Activated CD4-positive, alpha-beta T cell treated with anti-CD3 and anti-CD28 coated beads, Interleukin-2, amount 50 U/mL, for 16 hours (primary cell): ENCODE results near the gene NOS1AP.
"Not testable (repeated sequence)": the region's sequence is repeated elsewhere in the genome, so short reads cannot be mapped to it uniquely, and the experiment has no call there.

Source experiments
- DNase-seq: peaks from one replicate; pipeline ENCODE4 v3.0.0-alpha.2; 2020

Gene NOS1AP

DNA sequence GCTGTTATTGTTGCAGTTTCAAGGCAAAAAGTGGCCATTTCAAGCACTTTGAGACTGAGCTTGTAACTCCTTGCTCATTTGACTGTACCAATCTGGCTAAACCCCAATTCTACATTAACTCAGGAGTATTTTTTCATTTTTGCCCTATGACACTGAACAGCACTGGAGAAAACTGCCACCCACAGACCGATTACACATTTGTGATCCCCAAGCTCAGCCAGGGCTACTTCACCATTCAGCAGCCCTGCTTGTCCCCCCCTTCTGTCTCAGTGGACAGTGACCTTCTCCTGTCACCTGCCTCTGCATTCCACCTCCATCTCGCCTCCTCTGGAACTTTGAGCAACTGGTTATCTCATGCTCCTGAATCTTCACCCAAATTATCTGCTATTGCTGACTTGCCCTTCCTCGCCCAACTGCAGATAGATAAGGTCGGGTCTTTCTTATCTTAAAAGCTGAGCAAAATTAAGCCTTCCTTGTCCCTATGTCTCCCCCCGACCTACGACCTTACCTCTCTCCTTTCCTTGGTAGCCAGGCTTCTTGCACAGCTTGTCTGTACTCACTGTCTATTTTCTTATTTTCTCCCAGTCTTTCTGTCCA is 281.9 kb downstream of the NOS1AP start:
- no peak for DNase-seq

DNA sequence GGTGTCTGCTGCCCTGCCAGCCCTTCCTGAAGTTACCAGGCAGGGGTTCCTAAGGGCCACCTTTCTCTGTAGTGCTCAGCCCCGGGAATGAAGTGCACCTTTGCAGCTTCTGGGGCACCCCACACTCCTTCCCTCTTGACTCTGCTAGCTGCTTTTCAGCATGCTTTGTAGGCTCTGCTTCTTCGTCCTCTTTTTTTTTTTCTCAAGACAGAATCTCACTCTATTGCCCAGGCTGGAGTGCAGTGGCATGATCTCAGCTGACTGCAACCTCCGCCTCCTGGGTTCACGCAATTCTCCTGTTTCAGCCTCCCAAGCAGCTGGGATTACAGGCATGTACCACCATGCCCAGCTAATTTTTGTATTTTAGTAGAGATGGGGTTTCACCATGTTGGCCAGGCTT is 282.4 kb downstream of the NOS1AP start:
- not testable (repeated sequence) for DNase-seq

DNA sequence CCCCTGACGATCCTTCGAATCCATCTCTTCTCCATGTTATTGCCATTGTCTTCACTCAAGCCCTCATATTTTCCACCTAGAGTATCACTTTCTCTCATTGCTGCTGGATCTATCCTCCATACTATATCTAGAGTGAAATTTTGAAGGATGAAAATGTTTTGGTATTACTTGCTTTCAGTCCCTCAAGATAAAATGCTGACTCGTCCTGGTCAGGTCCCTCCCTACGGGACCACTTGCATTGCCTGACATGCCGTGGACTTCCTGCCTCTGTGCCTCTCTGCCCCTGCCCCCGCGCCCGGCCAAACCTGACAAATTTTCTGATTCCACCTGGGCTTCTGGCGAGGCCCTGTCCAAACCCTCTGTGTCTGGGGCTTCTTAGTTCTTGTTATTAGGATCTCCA is 283.6 kb downstream of the NOS1AP start:
- no peak for DNase-seq

DNA sequence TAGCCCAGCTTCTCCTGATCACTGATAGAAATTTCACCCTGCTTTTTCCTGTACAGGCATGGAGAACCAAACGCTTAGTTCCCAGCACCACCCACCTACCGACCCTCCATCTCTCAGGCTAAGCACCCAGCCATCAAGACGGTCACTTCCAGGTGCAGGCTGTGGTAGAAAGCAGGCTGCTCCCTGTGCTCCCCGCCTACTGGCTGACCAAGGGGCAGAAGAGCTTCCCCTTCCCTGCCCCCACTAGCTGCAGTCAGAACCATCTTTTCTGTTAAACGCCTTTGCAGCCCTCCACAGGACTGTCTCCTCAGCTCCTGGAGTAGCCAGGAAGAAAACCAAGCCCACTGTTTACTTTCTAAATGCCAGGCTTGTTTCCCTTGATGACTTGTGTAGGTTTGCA is 284.2 kb downstream of the NOS1AP start:
- no peak for DNase-seq

DNA sequence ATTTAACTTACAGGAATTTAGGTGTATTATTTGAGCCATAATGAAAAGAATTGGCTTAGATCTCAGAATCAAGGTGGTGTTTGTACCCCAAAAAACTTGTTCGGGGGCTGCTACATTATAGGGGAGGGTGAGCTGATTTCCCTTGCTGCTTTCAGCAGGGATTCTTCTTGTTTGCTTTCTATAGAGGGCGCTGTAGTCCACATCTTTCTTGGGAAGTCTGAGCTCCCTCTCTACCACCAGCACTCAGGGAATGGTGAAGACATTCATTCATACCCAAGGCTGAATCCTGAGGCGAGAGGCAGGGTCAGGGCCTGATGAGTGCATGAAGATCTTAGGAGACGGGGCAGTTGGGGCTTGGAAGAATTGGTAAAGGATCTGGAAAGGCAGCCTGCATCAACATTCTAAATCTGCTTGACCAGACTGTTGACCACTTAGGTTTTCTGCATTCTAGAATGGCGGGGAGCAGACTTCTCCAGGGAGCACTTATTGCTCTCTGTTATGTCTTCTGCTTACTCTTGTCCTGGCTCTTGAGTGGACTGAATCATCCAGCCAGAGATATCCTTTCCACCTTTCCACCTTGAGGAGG is 288.3 kb downstream of the NOS1AP start:
- peak; percentile 10 for DNase-seq

DNA sequence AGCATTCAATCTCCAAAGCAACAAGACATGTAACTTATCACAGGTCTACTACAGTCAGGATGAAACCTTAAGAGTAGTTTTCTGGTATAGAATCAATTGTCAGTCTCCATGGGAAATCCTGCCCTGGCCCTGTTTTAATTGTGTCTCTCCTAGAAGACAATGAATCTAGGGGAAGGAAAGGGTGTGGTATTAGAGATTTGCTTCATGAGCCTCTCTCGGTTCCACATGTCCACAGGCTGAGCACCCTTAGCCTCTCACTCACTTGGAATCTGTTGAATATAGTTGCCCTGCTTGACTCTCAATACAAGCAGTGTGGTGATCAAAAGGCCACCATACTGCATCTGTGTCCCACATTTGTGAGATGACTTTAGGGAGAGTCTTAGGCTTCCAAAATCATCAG is 289.4 kb downstream of the NOS1AP start:
- DNase-seq, result no peak

DNA sequence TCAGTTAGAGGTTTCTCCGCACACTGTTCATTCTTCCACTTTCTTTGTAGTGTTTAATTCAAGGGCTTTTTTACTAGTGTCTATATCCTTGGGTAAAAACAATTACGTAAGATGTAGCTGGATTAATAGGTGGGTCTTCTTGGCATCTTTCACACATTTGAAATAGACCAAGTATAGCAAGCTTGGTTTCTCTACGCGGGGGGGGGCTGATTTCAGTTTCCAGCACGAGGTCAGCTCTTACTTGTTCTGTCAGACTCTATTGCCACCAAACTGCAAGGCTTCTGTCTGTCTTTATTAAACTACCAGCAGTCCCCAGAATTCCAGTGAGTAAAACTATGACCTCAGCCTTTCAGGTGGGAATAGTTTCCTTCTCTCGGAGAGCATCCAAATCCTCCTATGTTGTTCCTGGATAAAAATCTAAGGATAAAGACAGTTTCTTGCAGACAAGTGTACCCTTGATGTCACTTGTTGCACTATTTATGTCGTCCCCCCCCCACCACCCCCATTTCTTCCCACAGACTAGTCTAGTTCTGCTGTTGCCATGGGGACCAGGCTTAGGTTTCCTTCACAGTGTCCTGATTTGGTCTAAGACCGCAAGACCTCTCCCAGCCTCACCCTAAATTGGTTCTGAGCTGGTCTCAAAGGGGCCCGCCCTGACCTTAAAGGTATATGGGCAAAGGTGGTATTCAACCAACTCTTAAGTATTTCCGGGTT is 290.2 kb downstream of the NOS1AP start:
- no peak for DNase-seq

DNA sequence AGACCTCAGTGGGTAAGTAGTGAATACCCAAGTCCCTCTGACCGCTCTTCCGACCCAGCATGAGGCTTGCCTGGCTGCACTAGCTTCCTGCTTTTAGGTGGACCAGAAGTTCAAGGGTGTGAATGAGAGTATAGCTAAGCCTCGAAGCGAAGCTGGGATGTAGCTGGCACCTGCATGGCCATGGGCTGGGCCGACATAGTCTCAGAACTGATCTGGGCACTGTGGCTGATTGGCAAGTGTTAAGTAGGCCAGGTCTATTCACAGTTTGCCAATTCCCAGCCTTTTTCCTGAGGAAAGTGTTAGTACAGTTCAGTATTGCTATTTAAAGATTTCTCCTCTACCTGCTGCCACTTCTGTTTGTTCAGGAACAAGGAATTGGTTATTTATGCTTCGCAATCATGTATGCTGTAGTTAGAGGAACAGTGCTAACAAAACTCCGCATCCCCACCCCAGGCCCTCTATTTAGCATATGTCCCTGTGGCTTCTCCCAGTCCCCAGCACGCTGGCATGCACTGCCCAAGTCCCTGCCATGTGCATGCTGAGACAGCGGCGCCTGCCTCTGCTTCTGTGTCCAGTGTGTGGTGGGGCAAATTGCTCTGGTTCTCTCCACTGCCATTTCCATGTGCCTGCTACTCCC is 290.9 kb downstream of the NOS1AP start:
- no peak for DNase-seq

DNA sequence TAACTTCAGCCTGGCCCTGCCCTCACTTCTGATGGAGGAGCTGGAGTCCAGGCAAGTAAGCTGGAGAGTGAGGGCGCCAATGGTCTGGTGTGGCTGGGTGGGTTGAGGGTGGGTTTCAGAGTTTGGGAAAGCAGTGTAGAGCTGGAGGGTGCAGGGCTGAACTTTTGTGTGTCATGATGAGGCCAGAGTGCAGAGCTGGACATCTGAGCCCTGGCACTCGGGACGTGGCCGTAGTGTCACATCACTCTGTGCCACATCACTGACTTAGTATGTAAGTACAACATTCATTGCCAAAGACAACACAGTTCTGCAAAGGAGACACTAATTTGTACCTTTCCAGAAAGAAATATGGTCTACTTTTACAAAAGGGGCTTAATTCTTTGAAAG is 291.4 kb downstream of the NOS1AP start:
- DNase-seq, result no peak

DNA sequence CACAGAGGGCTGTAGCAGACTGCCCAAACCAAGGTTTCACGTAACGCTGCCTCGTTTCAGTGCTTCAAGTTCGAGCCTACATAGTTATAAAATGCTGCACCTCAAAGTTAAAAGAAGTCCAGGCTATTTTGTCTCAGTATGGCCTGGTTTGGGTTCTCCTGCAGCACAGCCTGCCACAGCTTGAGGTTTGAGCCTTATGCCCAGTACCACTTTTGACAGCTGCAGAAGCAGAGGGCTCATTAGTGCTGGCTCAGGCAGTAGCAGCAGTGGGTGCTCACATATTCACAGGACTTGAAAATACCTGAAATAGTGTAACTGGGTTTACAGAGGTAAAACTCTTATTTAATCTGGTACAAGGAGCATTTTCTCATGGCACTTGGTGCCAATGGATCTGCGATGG is 291.9 kb downstream of the NOS1AP start:
- no peak for DNase-seq

DNA sequence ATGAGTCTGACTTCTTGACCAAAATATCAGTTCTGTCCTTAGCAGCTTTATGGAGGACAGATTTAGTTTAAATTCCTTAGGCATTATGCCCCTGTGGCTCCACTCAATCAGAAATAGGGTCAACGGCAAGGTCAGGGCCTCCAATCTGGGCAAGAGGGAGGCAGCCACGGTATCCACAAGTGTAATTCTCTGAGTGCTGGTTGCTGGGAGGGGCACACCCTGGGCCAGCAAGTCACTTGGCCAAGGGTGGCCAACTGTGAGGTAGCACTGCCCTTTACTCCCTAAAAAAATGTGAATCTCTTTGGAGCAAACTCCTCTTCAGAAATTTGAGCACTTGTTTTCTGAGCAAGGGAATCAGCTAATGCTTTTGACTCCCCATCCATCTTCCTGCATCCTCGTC is 294.3 kb downstream of the NOS1AP start:
- DNase-seq, result no peak

DNA sequence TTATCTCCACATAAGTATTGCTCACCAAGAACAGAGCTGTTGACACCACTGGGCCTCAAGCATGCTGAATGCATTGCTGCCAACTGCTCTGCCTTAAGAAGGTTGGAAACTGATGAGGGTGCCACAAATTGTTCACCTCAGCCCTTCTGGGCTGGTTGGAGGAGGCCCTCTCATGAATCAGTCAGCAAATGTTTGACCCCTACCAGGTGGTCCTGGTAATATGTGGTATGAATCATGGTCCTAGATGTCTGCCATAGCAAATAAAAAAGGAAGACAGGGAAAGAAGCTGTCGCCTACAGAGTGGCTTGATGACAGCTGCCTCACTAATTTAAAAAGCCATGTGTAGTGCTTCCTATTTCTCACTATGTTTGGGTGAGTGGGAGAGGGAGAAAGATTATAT is 295.0 kb downstream of the NOS1AP start:
- no peak for DNase-seq

DNA sequence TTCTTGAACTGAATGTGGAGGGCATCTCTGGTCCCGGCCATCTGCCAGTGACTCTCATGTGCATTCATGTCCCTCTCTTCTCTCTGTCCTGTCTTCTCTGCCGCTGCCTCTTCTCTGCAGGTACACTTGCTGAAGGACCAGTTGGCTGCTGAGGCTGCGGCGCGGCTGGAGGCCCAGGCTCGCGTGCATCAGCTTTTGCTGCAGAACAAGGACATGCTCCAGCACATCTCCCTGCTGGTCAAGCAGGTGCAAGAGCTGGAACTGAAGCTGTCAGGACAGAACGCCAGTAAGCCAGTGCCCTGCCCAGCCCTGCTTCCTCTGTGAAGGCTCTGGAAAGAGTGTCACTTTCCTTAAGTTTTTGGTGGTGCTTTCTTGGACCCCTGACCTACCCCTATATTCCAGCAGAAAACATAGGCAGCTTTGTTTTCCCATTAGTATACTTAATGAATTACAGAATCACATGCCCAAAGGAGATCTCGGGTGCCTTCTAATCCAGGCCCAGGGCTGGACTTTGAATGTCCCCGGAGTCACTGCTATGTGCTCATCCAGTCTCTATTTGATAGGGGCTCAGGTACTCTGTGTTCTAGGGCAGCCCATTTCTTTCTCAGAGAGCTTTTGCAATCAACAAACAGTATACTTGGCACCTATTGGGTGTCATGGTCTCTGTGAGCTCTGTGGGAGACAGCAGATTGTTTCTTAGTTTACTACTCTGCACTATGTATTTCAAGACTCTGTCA is 296.0 kb downstream of the NOS1AP start:
- no peak for DNase-seq

DNA sequence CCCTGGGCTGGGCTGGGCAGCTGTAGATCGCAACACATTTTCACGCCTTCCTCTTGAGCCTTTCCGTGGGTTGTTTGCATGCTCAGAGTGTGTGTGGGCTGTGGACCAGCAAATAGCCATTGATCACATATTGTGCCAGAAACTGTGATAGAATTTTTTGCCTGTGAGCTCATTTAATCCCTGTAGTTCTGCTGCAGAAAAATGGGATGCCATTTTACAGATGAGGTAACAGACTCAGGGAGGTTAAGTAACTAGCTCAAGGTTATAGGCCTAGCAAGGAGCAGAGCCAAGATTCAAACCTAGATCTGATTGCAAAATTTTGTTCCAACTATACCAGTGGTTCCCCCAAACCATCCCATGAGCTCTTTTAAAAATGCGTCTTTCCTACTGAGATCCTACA is 296.7 kb downstream of the NOS1AP start:
- no peak for DNase-seq

DNA sequence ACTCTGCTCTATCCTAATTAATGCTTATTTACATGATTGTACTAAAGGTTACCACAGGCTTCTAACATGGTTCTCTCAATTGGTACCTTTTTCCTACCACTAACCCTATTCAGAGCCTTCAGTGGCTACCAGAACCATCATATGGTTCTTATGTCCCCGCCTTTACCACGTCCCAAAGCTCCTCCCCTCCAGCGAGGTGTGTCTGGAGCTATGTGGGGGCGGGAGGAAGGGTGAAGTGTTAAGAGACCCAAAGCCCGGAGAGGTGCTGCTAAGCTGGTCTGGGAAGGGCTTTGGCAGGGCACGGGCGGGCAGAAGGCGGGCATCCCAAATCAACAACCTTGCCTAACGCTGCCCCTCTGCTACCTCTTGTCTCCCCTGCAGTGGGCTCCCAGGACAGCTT is 297.2 kb downstream of the NOS1AP start:
- no peak for DNase-seq

DNA sequence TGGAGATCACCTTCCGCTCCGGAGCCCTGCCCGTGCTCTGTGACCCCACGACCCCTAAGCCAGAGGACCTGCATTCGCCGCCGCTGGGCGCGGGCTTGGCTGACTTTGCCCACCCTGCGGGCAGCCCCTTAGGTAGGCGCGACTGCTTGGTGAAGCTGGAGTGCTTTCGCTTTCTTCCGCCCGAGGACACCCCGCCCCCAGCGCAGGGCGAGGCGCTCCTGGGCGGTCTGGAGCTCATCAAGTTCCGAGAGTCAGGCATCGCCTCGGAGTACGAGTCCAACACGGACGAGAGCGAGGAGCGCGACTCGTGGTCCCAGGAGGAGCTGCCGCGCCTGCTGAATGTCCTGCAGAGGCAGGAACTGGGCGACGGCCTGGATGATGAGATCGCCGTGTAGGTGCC is 297.6 kb downstream of the NOS1AP start:
- DNase-seq, result no peak

DNA sequence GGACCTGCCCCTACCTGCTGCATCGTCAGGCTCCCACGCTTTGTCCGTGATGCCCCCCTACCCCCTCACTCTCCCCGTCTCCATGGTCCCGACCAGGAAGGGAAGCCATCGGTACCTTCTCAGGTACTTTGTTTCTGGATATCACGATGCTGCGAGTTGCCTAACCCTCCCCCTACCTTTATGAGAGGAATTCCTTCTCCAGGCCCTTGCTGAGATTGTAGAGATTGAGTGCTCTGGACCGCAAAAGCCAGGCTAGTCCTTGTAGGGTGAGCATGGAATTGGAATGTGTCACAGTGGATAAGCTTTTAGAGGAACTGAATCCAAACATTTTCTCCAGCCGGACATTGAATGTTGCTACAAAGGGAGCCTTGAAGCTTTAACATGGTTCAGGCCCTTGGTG is 298.3 kb downstream of the NOS1AP start:
- DNase-seq, result no peak

DNA sequence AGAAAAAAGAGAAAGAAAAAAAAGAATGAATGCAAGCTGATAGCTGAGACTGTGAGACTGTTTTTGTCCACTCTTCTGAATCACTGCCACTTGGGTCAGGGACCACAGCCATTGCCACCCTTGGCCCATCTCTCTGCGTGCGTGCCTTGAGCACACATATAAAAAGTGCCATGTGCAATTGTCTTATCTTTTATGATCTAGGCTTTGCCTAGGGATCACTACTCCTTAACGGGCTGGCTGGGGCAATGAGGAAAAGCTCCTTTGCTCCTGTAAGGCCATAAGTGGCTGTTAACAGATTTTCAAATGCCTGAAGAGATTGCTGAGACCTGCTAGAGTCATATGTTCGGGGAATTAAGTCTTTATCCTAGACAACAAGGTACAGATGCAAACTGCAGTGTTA is 299.0 kb downstream of the NOS1AP start:
- no peak for DNase-seq

DNA sequence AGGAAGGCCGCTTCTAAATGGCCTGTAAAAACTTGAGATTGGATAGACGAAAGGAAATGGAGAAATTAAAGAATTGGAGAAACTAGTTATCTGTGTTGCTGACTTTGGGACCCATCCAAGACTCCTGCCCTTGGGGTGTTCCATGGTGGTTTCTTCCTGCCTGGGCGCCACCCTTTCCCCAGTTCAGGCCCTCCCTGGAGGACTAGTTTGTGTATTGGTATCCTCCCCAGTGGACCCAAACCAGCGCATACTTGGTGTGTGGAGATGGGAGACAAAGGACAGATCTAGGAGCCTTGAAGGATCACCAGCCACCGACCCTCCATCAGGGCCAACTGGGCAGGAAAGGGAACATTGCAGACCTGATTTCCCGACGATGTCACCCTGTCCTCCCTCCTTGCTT is 300.1 kb downstream of the NOS1AP start:
- no peak for DNase-seq

DNA sequence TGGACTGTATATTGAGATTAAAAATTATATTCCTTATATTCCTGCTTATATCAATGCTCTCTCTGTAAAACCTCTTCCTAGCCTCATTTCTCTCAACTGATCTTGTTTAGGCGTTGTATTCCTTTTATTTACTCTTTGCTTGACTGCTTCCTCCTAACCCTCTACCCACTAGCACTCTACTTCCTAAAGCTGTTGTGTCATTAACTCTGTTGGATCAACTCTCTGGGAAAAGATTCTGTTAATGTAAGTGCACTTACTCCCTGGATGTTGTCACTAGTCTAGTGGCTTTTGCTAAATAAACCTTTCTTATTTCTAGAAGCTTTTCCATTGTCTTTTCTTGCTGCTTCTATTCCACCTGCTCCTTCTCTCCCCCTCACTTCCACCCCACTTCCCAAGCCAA is 300.7 kb downstream of the NOS1AP start:
- DNase-seq, result no peak

DNA sequence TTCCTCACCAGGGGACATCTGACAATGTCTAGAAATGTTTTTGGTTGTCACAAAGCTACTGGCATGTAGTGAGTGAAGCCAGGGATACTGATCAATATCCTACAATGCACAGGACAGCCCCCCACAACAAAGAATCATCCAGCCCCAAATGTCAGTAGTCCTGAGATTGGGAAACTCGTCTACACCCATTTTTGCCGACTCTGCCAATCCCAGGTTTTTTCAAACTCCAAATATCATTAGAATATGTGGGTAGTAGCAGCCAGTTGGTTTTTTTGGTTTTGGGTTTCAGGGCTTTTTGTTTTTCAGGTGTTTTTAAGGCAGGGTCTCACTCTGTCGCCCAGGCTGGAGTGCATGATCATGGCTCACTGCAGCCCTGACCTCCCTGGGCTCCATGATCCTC is 301.2 kb downstream of the NOS1AP start:
- no peak for DNase-seq

DNA sequence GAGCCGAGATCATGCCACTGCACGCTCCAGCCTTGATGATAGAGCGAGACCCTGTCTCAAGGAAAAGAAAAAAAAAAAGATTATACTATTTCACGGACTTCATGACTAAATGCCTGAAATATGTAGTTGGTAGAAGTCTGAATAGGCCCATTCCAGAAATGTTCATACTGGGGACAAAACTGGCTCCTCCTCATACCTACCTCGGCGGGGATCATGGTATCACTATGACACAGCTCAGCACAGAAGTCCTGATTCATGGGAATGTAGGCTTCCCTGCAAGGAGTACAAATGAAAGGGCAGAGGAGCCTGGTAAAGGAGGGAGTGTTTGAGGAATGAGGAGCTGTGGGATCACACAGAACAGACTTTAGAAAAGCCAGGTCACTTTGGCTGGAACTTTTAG is 302.1 kb downstream of the NOS1AP start:
- DNase-seq, result no peak
